HepG2 (cell line): Measurements from ENCODE around the gene IRF2. TPM values are rescaled to one million over a fixed set of nuclear protein-coding genes. Genes with fewer than 3 reads are reported as not detected.

Source experiments
- CEBPG ChIP-seq: IDR thresholded peaks from 2 replicates; pipeline ENCODE4 v1.6.1; 2016
- KDM4B ChIP-seq: sonication (generic); formaldehyde crosslinking; IDR thresholded peaks from 2 replicates; pipeline ENCODE4 v1.4.0; 2020; ENCODE audit warnings: missing genetic modification reagents
- MLLT10 ChIP-seq: sonication (generic); formaldehyde crosslinking; IDR thresholded peaks from 2 replicates; pipeline ENCODE4 v1.4.0; 2020; ENCODE audit warnings: missing genetic modification reagents
- RCOR2 ChIP-seq: IDR thresholded peaks from 2 replicates; pipeline ENCODE4 v1.6.1; 2016; ENCODE audit warnings: missing biosample characterization, missing genetic modification reagents
- SP1 ChIP-seq, 2 experiments: fragments of 450-650 bp in 1 of 2; sonication (generic) in 1 of 2; formaldehyde crosslinking in 1 of 2; IDR thresholded peaks; 2 replicates each; pipeline versions ENCODE4 v1.4.0 to v1.6.1; 2016 to 2020; ENCODE audit warnings: missing genetic modification reagents in 1 of 2
- SRY ChIP-seq: sonication (generic); formaldehyde crosslinking; IDR thresholded peaks from 2 replicates; pipeline ENCODE4 v1.8.0; 2022; ENCODE audit warnings: mild to moderate bottlenecking, missing genetic modification reagents
- ZNF558 ChIP-seq: sonication (generic); formaldehyde crosslinking; IDR thresholded peaks from 2 replicates; pipeline ENCODE4 v1.9.0; 2022; ENCODE audit warnings: mild to moderate bottlenecking, missing genetic modification reagents, borderline replicate concordance
- polyA plus RNA-seq, 8 experiments: library from polyadenylated mRNA; depleted of rRNA in 3 of 8; stranded (reverse) in 7 of 8; unstranded in 1 of 8; fragments of >200 nt; fragmentation: Illumina TruSeq in 4 of 8; extraction: Trizol in 4 of 8; gene quantifications; 2 replicates each; pipeline versions ENCODE4 v1.2.1 to v1.2.3, GENCODE V29; 2011 to 2016; ENCODE audit warnings: low read depth in 4 of 8, missing spikeins in 1 of 8, mixed read lengths in 1 of 8; ENCODE audit not compliant: insufficient read depth in 1 of 8
- total RNA-seq, 5 experiments: library from RNA; depleted of rRNA; stranded (reverse); fragments of >200 nt; fragmentation: Illumina TruSeq; extraction: Trizol; gene quantifications; 2 replicates each; pipeline ENCODE4 v1.2.3, GENCODE V29; 2016; ENCODE audit warnings: low read depth in 1 of 5
- TF ChIP-seq, protein P1 (sequence below): sonication (generic); formaldehyde crosslinking; IDR thresholded peaks from 2 replicates; pipeline ENCODE4 v1.5.1; 2020; ENCODE audit warnings: mild to moderate bottlenecking, missing genetic modification reagents, borderline replicate concordance
- TF ChIP-seq, protein P2 (sequence below): sonication (generic); formaldehyde crosslinking; IDR thresholded peaks from 2 replicates; pipeline ENCODE4 v1.4.0; 2020; ENCODE audit warnings: mild to moderate bottlenecking, missing genetic modification reagents
- TF ChIP-seq, protein P3 (sequence below): sonication (generic); formaldehyde crosslinking; IDR thresholded peaks from 2 replicates; pipeline ENCODE4 v1.4.0; 2020; ENCODE audit warnings: missing genetic modification reagents
- TF ChIP-seq, protein P4 (sequence below): sonication (generic); formaldehyde crosslinking; IDR thresholded peaks from 2 replicates; pipeline ENCODE4 v1.4.0; 2020; ENCODE audit warnings: low read depth, mild to moderate bottlenecking, missing genetic modification reagents
- TF ChIP-seq, protein P5 (sequence below): sonication (generic); formaldehyde crosslinking; IDR thresholded peaks from 2 replicates; pipeline ENCODE4 v1.5.1; 2020; ENCODE audit warnings: missing genetic modification reagents, mild to moderate bottlenecking, borderline replicate concordance
- TF ChIP-seq, protein P6 (sequence below): sonication (generic); formaldehyde crosslinking; IDR thresholded peaks from 2 replicates; pipeline ENCODE4 v1.4.0; 2020; ENCODE audit warnings: missing genetic modification reagents

IRF2 gene
- total and polyA plus RNA-seq, 2 of the 13 experiments (the other 11 are each of a cell fraction or from before 2014, with no cell fraction given) = 15.5 to 28.8 TPM

DNA sequence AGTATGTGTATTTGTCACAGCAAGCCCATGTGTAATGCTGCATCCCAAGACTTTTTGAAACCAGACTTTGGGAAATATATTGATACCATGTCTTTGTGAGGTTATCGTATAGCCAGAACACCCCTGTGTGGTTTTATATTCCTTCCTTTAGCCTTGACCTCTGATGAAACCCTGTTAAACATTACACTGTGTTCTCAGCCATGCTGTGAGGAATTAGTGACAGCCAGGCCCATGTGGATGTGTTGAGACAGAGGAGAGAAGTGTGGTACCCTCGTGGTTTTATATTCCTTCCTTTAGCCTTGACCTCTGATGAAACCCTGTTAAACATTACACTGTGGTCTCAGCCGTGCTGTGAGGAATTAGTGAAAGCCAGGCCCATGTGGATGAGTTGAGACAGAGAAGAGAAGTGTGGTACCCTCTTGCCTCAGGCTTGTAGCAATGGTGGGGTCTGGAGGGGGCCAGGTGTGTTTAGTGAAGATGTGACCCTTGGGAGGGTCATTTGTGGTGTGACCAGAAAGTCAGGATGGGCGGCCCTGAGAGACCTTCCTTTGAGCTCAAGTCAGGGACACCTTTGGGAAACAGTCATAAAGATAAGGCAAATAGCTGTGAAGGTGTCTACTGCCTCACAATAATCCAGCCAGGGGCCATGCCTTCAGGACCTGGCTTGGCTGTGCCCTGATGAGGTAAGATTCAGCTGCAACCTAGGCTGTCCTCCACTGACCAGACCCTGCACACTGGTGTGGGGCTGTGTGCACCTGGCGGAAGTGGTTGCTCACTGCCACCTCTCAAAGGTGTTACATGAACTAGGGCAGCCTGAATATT is 110.0 kb downstream of the IRF2 start (continued):
- TF ChIP-seq, protein P1, sequence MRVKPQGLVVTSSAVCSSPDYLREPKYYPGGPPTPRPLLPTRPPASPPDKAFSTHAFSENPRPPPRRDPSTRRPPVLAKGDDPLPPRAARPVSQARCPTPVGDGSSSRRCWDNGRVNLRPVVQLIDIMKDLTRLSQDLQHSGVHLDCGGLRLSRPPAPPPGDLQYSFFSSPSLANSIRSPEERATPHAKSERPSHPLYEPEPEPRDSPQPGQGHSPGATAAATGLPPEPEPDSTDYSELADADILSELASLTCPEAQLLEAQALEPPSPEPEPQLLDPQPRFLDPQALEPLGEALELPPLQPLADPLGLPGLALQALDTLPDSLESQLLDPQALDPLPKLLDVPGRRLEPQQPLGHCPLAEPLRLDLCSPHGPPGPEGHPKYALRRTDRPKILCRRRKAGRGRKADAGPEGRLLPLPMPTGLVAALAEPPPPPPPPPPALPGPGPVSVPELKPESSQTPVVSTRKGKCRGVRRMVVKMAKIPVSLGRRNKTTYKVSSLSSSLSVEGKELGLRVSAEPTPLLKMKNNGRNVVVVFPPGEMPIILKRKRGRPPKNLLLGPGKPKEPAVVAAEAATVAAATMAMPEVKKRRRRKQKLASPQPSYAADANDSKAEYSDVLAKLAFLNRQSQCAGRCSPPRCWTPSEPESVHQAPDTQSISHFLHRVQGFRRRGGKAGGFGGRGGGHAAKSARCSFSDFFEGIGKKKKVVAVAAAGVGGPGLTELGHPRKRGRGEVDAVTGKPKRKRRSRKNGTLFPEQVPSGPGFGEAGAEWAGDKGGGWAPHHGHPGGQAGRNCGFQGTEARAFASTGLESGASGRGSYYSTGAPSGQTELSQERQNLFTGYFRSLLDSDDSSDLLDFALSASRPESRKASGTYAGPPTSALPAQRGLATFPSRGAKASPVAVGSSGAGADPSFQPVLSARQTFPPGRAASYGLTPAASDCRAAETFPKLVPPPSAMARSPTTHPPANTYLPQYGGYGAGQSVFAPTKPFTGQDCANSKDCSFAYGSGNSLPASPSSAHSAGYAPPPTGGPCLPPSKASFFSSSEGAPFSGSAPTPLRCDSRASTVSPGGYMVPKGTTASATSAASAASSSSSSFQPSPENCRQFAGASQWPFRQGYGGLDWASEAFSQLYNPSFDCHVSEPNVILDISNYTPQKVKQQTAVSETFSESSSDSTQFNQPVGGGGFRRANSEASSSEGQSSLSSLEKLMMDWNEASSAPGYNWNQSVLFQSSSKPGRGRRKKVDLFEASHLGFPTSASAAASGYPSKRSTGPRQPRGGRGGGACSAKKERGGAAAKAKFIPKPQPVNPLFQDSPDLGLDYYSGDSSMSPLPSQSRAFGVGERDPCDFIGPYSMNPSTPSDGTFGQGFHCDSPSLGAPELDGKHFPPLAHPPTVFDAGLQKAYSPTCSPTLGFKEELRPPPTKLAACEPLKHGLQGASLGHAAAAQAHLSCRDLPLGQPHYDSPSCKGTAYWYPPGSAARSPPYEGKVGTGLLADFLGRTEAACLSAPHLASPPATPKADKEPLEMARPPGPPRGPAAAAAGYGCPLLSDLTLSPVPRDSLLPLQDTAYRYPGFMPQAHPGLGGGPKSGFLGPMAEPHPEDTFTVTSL (CRISPR knock-in tag) = peak; percentile 91
- TF ChIP-seq MLLT10 (CRISPR knock-in tag) = no peak
- no peak for TF ChIP-seq KDM4B (CRISPR knock-in tag)
- no peak for TF ChIP-seq SP1 (IDR thresholded peaks at IDR 0.05)
- no peak for TF ChIP-seq SP1 (CRISPR knock-in tag; IDR thresholded peaks at IDR 0.05)
- TF ChIP-seq, protein P2, sequence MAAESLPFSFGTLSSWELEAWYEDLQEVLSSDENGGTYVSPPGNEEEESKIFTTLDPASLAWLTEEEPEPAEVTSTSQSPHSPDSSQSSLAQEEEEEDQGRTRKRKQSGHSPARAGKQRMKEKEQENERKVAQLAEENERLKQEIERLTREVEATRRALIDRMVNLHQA = no peak
- TF ChIP-seq, protein P3, sequence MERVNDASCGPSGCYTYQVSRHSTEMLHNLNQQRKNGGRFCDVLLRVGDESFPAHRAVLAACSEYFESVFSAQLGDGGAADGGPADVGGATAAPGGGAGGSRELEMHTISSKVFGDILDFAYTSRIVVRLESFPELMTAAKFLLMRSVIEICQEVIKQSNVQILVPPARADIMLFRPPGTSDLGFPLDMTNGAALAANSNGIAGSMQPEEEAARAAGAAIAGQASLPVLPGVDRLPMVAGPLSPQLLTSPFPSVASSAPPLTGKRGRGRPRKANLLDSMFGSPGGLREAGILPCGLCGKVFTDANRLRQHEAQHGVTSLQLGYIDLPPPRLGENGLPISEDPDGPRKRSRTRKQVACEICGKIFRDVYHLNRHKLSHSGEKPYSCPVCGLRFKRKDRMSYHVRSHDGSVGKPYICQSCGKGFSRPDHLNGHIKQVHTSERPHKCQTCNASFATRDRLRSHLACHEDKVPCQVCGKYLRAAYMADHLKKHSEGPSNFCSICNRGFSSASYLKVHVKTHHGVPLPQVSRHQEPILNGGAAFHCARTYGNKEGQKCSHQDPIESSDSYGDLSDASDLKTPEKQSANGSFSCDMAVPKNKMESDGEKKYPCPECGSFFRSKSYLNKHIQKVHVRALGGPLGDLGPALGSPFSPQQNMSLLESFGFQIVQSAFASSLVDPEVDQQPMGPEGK = peak; percentile 57
- TF ChIP-seq, protein P4, sequence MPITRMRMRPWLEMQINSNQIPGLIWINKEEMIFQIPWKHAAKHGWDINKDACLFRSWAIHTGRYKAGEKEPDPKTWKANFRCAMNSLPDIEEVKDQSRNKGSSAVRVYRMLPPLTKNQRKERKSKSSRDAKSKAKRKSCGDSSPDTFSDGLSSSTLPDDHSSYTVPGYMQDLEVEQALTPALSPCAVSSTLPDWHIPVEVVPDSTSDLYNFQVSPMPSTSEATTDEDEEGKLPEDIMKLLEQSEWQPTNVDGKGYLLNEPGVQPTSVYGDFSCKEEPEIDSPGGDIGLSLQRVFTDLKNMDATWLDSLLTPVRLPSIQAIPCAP = no peak
- TF ChIP-seq SRY = no peak
- peak; percentile 79; the same call in 1 of the 2 replicates for TF ChIP-seq RCOR2 (CRISPR knock-in tag)
- peak; percentile 87 for TF ChIP-seq CEBPG (CRISPR knock-in tag)
- TF ChIP-seq, protein P5, sequence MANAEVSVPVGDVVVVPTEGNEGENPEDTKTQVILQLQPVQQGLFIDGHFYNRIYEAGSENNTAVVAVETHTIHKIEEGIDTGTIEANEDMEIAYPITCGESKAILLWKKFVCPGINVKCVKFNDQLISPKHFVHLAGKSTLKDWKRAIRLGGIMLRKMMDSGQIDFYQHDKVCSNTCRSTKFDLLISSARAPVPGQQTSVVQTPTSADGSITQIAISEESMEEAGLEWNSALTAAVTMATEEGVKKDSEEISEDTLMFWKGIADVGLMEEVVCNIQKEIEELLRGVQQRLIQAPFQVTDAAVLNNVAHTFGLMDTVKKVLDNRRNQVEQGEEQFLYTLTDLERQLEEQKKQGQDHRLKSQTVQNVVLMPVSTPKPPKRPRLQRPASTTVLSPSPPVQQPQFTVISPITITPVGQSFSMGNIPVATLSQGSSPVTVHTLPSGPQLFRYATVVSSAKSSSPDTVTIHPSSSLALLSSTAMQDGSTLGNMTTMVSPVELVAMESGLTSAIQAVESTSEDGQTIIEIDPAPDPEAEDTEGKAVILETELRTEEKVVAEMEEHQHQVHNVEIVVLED (CRISPR knock-in tag) = peak; percentile 26; the same call in 1 of the 2 replicates
- TF ChIP-seq, protein P6, sequence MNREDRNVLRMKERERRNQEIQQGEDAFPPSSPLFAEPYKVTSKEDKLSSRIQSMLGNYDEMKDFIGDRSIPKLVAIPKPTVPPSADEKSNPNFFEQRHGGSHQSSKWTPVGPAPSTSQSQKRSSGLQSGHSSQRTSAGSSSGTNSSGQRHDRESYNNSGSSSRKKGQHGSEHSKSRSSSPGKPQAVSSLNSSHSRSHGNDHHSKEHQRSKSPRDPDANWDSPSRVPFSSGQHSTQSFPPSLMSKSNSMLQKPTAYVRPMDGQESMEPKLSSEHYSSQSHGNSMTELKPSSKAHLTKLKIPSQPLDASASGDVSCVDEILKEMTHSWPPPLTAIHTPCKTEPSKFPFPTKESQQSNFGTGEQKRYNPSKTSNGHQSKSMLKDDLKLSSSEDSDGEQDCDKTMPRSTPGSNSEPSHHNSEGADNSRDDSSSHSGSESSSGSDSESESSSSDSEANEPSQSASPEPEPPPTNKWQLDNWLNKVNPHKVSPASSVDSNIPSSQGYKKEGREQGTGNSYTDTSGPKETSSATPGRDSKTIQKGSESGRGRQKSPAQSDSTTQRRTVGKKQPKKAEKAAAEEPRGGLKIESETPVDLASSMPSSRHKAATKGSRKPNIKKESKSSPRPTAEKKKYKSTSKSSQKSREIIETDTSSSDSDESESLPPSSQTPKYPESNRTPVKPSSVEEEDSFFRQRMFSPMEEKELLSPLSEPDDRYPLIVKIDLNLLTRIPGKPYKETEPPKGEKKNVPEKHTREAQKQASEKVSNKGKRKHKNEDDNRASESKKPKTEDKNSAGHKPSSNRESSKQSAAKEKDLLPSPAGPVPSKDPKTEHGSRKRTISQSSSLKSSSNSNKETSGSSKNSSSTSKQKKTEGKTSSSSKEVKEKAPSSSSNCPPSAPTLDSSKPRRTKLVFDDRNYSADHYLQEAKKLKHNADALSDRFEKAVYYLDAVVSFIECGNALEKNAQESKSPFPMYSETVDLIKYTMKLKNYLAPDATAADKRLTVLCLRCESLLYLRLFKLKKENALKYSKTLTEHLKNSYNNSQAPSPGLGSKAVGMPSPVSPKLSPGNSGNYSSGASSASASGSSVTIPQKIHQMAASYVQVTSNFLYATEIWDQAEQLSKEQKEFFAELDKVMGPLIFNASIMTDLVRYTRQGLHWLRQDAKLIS (CRISPR knock-in tag) = no peak
- TF ChIP-seq ZNF558 (CRISPR knock-in tag) = 0 out of 2 replicates have a peak, but pooled peaks have one; percentile 38
